Right cardiac atrium (tissue), 5 donors: ENCODE results near the gene PLA2G2D. TPM values are rescaled to one million over a fixed set of nuclear protein-coding genes. Genes with fewer than 3 reads are reported as not detected.

Source experiments
- ATAC-seq, 2 donors: fragments of 200-7000 bp; cut with Tn5 transposase; one replicate each; pipeline versions ENCODE4 v1.8.0 to v1.9.1; 2020; ENCODE audit warnings: moderate library complexity in 2 of 2, mild to moderate bottlenecking in 1 of 2
- DNase-seq, 3 donors: peaks; one replicate each; pipeline ENCODE4 v3.0.0-alpha.2; 2020
- H3K27ac ChIP-seq: one replicate; pipeline ENCODE4 v1.5.1; 2013; ENCODE audit warnings: mild to moderate bottlenecking, low read length, control low read depth, moderate library complexity
- H3K27me3 ChIP-seq: one replicate; pipeline ENCODE4 v1.6.1; 2013; ENCODE audit not compliant: control insufficient read depth, insufficient read depth
- H3K4me1 ChIP-seq: one replicate; pipeline ENCODE4 v1.6.1; 2013; ENCODE audit warnings: low read length; ENCODE audit not compliant: control insufficient read depth, insufficient read depth
- H3K4me3 ChIP-seq: one replicate; pipeline ENCODE4 v1.5.1; 2013; ENCODE audit warnings: low read length, control low read depth
- H3K9me3 ChIP-seq: one replicate; pipeline ENCODE4 v1.6.1; 2013; ENCODE audit warnings: low read length; ENCODE audit not compliant: control insufficient read depth
- WGBS: extraction: QIAGEN DNeasy Blood & Tissue Kit; methylation state at CpG from one replicate; pipeline ENCODE4 v1.1.7; 2013; 5-methylcytosine and 5-hydroxymethylcytosine counted together
- intact Hi-C, 4 donors: fragments of 100-400 bp; cut with DNase I; formaldehyde crosslinking; loops; one replicate each; pipeline versions ENCODE4 v1.11.0 to v1.14.0; 2022 to 2023
- polyA plus RNA-seq: library from polyadenylated mRNA; stranded (reverse); fragments of 200-250 nt; gene quantifications from one replicate; pipeline ENCODE4 v1.2.3, GENCODE V29; 2013
- total RNA-seq, 4 donors: library from RNA; stranded (reverse); fragmentation: NEBNext Ultra II Directional; extraction: Animal tissue kit (Norgen Biotek cat#: 25700); gene quantifications; one replicate each; pipeline ENCODE4 v1.2.1, GENCODE V29; 2021
- donor health status: healthy with polysubstance abuse.
- donor health status: DM: no; HTN: yes; CAD: no.
- donor health status: DM: no; HTN: no; CAD: no.
- donor health status: DM: no; HTN: yes; CAD: no; lungs with severe emphysema.
- donor health status: DM: yes; HTN: yes; CAD: no.

Gene PLA2G2D
- total and polyA plus RNA-seq, 5 donors = not detected

DNA sequence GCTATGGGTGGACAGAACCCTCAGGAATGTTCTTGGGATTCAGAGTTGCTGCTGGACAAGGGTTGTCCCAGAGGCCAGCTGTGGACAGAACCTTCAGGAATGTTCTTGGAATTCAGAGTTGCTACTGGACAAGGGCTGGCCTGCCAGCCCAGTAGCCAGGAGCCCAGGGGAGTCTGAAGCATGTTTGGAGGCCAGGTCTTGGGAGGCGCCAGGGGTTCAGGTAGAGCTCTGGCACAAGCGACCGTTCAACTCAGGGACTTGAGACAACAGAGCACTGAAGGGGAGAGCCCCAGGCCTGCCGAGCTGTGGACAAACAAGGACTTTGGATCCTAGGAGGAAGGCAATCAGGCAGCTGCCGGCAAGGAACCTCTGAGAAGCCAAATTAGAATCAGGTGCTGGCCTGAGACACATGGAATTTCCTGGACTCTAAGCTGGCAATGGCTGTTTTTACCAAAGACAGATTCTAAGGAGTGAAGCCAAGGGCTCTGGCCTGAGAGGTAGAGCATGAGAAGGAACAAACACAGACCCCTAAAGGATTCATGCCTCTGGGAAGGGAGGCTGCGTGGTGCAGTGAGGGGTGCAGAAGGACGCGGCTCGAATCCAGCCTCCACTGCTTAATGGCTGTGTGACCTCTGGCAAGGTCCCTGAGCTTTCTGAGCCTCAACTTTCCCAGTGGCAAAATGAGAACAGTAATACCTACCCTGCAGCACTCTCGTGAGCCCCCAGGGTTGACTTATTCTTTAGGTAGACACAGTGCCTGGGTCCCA is 36.0 kb downstream of the PLA2G2D start:
- Histone ChIP-seq H3K27me3 (no peaks in the 10 kb centered on the region), H3K4me3 (no peak overlapping the region), H3K27ac (peak overlapping the region; percentile 26), H3K9me3 (no peaks in the 10 kb centered on the region), H3K4me1 (peaks cover 25% of the 10 kb centered on the region)
- intact Hi-C loops = no loop called here
- WGBS = 74% methylated on average over 10 of the region's 10 CpGs
- DNase-seq = peak in 1 of 3 donors; percentile 75
- peak in 1 of 2 donors; percentile 45 for ATAC-seq

DNA sequence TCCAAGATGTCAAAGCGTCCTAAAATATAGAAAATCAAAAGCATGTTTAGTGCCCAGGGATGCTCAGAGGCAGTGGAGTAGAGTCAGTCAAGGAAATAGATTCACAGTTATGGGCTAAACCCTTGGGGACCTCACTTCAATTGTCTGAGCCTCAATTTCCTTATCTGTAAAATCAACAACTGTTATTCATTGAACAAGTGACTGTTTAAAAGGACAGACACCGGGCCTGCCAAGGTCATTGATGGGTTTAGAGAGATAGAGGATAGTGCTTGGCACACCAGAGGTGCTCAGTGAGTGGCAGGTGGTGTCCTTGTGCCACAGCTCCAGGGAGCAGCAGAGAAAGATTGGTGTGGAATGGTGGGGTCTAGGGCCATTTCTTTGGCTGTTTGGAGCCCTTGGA is 36.6 kb downstream of the PLA2G2D start:
- H3K4me1 ChIP-seq = peaks cover 27% of the 10 kb centered on the region
- intact Hi-C loops = no loop called here

DNA sequence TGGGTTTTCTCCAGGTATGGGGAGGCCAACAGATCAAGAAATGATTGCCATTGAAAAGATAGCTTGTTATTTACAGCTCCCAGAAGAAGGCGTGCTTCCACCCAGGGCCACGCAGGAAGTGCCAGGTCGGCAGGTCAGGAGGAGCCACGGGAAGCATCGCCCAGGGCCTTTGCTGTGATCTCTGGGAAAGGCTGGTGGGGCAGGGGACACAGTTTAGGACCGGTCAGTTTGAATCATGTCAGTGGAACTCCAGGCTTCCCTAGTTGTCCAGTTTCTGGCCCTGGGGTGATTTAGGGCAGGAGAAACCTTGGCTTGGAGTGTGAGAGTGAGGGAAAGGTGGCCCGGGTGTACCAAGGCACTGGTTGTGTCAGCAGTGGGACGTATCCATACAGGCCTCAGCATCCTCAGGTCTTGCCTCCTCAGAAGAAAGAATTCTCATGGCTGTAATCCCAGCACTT is 38.0 kb downstream of the PLA2G2D start:
- peak in 1 of 3 donors; percentile 63 for DNase-seq
- 59% methylated on average over 8 of the region's 8 CpGs for WGBS
- Histone ChIP-seq H3K4me1 (peaks cover 25% of the 10 kb centered on the region), H3K27ac (no peak overlapping the region), H3K9me3 (no peaks in the 10 kb centered on the region), H3K4me3 (no peak overlapping the region), H3K27me3 (no peaks in the 10 kb centered on the region)
- ATAC-seq = peak in 1 of 2 donors; percentile 7
- intact Hi-C loops = no loop called here

More for the DNA sequence above, 36.6 kb downstream of the PLA2G2D start:
- WGBS = 61% methylated on average over 2 of the region's 2 CpGs
- Histone ChIP-seq H3K27ac (peak overlapping the region; percentile 6), H3K9me3 (no peaks in the 10 kb centered on the region), H3K27me3 (no peaks in the 10 kb centered on the region), H3K4me3 (no peak overlapping the region)
- peak in 1 of 3 donors; percentile 51 for DNase-seq
- no peak for ATAC-seq

DNA sequence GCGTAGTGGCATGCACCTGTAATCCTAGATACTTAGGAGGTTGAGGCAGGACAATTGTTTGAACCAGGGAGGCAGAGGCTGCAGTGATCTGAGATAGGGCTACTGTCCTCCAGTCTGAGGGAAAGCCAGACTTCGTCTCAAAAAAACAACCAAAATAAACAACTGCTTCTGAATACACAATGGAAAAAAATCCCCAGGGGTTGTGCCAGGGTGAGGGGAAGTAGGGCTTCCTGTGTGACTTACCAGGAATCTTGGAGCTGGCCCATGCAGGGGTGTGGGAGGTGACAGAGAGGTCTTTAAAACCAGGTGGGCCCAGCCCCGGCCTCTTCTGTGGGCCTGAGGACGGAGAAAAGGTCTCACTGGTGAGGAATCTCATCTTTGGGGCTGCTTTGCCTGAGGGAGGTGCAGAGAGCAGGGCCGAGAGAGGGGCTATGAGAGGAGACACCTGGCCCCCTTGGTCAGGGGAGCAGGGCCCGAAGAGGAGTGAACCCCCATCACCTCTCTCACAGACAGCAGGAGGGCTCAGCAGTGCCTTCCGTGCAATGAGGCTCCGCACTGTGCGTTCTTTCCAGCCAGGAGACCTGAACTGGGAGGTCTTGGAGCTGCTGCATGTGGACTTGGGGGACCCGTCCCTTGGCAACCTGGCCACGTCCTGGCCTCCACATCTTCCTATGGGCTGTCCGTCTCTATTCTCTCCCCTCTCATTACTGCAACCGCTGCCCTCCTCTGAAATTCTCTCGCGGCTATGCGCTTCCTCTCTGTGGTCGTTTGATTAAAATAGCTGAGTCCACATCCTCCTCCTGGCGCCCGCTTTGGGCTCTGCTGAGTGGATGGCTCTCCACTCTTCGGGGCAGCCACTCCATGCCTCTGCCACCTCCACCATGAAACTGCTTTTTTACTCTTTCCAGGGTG is 38.6 kb downstream of the PLA2G2D start:
- intact Hi-C loops = no loop called here
- Histone ChIP-seq H3K27me3 (no peaks in the 10 kb centered on the region), H3K4me3 (no peak overlapping the region), H3K9me3 (no peaks in the 10 kb centered on the region), H3K27ac (no peak overlapping the region), H3K4me1 (peaks cover 23% of the 10 kb centered on the region)
- 64% methylated on average over 20 of the region's 20 CpGs for WGBS
- peak in 1 of 3 donors; percentile 57 for DNase-seq
- peak in 1 of 2 donors; percentile 44 for ATAC-seq

DNA sequence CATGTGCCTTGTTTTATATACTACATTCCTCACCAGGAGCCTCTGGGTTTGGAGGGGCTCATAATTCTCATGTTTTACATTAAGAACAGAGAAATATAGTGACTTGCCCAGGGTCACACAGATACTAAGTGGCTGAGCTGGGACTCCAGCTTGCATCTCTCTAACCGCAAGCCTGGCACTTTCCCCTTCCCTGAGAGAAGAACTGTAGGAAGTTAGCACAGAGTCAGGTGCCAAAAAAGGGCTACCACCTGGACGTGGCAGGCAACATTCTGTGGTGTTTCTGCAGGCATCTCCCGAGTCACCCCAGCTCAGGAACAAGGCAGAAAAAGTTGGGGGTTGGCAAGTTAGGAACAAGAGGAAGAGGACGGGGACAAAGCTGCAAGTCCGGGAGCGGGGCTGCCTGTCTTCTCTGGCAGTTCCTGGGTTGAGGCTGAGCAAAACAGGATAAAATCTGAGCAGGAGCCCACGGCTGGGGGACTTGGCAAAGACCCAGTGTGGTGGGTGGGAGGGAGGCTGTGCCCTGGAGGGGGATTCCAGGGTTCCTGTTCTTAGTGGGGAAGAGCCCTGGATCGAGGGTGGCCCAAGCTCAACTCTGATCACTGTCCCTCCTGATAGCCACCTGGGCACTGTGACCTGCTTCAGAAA is 39.6 kb downstream of the PLA2G2D start:
- H3K27me3 ChIP-seq = no peaks in the 10 kb centered on the region
- H3K27ac ChIP-seq = no peak overlapping the region
- H3K4me3 ChIP-seq = no peak overlapping the region
- intact Hi-C loops = loop anchor here in 1 of 4 donors (10.0 kb wide), 1 partner anchor 105 kb away; the partner anchor contains the start of gene PLA2G2A
- DNase-seq (peak in 1 of 3 donors; percentile 48), ATAC-seq (no peak)
- no peaks in the 10 kb centered on the region for H3K9me3 ChIP-seq
- H3K4me1 ChIP-seq = peaks cover 25% of the 10 kb centered on the region
- WGBS = 52% methylated on average over 8 of the region's 8 CpGs

DNA sequence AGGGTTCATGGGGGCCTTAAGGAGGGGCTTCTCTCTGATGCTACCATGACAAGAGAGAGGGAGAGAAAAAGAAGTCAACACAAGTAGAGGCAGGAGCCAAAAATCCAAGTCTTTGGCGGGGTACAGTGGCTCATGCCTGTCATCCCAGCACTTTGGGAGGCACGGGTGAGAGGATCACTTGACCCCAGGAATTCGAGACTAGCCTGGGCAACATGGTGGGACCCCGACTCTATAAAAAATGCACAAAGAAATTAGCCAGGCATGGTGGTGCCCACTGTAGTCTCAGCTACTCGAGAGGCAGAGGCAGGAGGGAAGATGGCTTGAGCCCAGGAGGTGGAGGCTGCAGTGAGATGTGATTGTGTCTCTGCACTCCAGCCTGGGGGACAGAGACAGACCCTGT is 40.6 kb downstream of the PLA2G2D start:
- DNase-seq (no peak), ATAC-seq (no peak)
- Histone ChIP-seq H3K4me3 (no peak overlapping the region), H3K9me3 (no peaks in the 10 kb centered on the region), H3K4me1 (peaks cover 20% of the 10 kb centered on the region), H3K27me3 (no peaks in the 10 kb centered on the region), H3K27ac (no peak overlapping the region)
- 83% methylated on average over 5 of the region's 5 CpGs for WGBS
- intact Hi-C loops = loop anchor here in 1 of 4 donors (10.0 kb wide), 1 partner anchor 104 kb away; the partner anchor contains the start of gene PLA2G2A

DNA sequence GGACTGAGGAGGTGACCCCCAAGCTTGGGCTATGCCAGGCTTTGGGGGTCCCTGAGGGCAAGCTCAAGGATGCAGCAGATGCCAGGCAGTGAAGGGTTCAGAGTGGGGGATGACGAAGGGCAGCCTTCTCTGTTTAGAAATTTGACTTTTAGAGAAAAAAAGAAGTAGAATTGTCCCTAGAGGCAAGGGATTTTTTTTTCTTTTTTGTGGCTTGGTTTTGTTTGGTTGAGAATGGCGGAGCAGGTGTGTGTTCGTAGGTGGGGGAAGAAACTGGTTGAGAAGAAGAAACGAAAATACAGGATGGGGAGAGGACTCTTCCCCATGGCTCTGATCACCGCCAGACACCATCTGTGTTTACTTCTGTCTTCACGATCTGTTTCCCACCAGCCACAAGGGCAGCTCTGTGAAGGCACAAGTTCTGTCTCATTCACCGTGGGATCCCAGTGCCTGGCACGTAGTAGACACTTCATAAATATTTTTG is 41.1 kb downstream of the PLA2G2D start:
- 81% methylated on average over 8 of the region's 8 CpGs for WGBS
- Histone ChIP-seq H3K27ac (no peak overlapping the region), H3K9me3 (no peaks in the 10 kb centered on the region), H3K27me3 (no peaks in the 10 kb centered on the region), H3K4me1 (peaks cover 20% of the 10 kb centered on the region), H3K4me3 (no peak overlapping the region)
- intact Hi-C loops = loop anchor here in 1 of 4 donors (10.0 kb wide), 1 partner anchor 103 kb away; the partner anchor contains the start of gene PLA2G2A
- ATAC-seq = no peak
- no peak for DNase-seq

DNA sequence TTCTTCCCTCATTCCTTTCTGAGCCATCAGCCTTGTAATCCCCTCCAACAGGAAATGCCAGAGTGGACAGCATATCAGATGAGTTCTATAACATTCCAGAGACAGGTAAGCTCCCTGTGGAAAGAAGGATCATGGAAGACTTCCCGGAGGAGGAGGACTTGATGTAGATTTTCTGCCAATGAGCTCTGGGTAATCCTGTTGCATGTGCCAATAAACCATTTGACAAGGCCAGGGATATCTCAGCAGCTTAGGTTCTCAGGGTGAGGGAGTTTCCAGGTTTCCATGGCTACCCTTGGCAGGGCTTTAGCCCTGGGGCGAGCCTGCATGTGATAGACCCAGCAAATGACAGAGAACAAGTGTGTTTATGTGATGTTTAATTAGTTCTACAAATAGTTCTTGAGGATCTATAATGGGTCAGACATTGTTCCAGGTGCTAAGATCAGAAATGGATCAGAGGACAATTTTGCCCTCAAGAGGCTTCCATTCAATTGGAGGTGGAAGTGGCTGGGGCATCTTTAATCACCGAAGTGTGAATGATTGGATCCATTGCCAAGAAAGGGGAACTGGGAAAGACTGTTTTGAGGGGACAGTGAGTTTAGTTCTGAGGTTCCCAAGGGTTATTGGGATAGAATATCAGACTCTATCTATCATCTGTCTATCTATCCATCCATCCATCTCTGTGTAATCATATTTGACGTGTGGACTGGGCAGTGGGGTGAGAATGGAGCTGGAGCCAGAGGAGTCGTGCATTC is 42.5 kb downstream of the PLA2G2D start:
- intact Hi-C loops = loop anchor here in 1 of 4 donors (10.0 kb wide), 1 partner anchor 102 kb away; the partner anchor contains the start of gene PLA2G2A
- DNase-seq (no peak), ATAC-seq (no peak)
- no peaks in the 10 kb centered on the region for H3K9me3 ChIP-seq
- H3K27ac ChIP-seq = no peak overlapping the region
- H3K4me3 ChIP-seq = no peak overlapping the region
- 79% methylated on average over 5 of the region's 5 CpGs for WGBS
- H3K27me3 ChIP-seq = no peaks in the 10 kb centered on the region
- peaks cover 18% of the 10 kb centered on the region for H3K4me1 ChIP-seq

DNA sequence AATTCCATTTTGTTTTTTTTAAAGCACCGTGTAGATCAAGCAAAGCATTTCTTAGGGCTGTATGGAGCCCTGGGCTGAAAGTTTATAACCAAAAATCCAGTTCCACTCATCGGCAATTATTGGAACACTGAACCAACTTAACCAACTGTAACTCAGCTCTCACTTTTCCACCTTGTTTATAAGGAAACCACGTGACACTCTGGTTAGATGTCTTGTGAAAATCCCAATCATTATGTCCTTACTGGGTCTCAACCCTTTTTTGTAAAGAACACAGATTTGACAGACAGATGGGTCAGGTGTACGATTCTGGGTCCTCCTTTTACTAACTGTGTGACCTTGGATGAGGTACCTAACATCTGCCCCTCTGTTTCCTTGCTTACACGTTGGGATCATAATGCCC is 43.1 kb downstream of the PLA2G2D start:
- WGBS = 68% methylated on average over 5 of the region's 5 CpGs
- DNase-seq = no peak

DNA sequence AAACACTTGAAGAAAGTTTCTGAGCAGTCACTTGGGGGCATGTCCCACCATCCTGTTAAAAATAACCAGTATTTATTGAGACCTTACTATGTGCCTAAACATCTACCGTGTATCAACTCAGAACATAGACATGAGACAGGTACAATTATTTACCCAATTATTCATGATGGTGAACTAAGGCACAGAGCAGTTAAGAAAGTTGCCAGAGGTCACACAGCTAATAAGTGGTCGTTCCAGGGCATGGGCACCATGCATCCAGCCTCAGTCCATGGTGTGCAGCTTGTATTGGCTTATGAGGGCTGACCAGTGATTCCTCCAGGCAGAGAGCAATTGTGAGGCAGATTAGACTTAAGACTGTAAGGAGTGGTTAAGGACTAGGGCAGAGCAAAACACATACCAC is 44.0 kb downstream of the PLA2G2D start:
- DNase-seq (no peak), ATAC-seq (no peak)
- Histone ChIP-seq H3K27me3 (no peaks in the 10 kb centered on the region), H3K4me3 (no peak overlapping the region), H3K27ac (peak overlapping the region; percentile 29), H3K9me3 (no peaks in the 10 kb centered on the region), H3K4me1 (peaks cover 16% of the 10 kb centered on the region)
- intact Hi-C loops = loop anchor here in 1 of 4 donors (10.0 kb wide), 1 partner anchor 101 kb away; the partner anchor contains the start of gene PLA2G2A
- WGBS = 83% methylated on average over 2 of the region's 2 CpGs

More for the DNA sequence above, 43.1 kb downstream of the PLA2G2D start:
- ATAC-seq = no peak
- Histone ChIP-seq H3K27me3 (no peaks in the 10 kb centered on the region), H3K4me1 (peaks cover 16% of the 10 kb centered on the region), H3K4me3 (no peak overlapping the region), H3K27ac (no peak overlapping the region), H3K9me3 (no peaks in the 10 kb centered on the region)
- intact Hi-C loops = loop anchor here in 1 of 4 donors (10.0 kb wide), 1 partner anchor 101 kb away; the partner anchor contains the start of gene PLA2G2A
